Glutamatergic neuron (in vitro differentiated cells): ENCODE results near the gene FNTB. TPM values are rescaled to one million over a fixed set of nuclear protein-coding genes. Genes with fewer than 3 reads are reported as not detected.
A peak's percentile ranks its signal among the peaks of the same experiment; 100 is the strongest.

Experiments
- DNase-seq: peaks from one replicate; pipeline ENCODE4 v3.0.0; 2022
- H3K27ac Mint-ChIP-seq: one replicate; pipeline ENCODE4 v1.8.0; 2020; ENCODE audit warnings: mild to moderate bottlenecking, mixed read lengths, inconsistent platforms; ENCODE audit not compliant: unreplicated experiment
- H3K27me3 Mint-ChIP-seq: one replicate; pipeline ENCODE4 v1.8.0; 2020; ENCODE audit warnings: mild to moderate bottlenecking, moderate library complexity, mixed read lengths, inconsistent platforms; ENCODE audit not compliant: unreplicated experiment
- H3K36me3 Mint-ChIP-seq: one replicate; pipeline ENCODE4 v1.8.0; 2020; ENCODE audit warnings: mild to moderate bottlenecking, mixed read lengths, inconsistent platforms; ENCODE audit not compliant: unreplicated experiment
- H3K4me1 Mint-ChIP-seq: one replicate; pipeline ENCODE4 v1.8.0; 2020; ENCODE audit warnings: mild to moderate bottlenecking, low read depth, mixed read lengths, inconsistent platforms; ENCODE audit not compliant: unreplicated experiment
- H3K4me3 Mint-ChIP-seq: one replicate; pipeline ENCODE4 v1.8.0; 2020; ENCODE audit warnings: mild to moderate bottlenecking, mixed read lengths, inconsistent platforms; ENCODE audit not compliant: unreplicated experiment
- H3K9me3 Mint-ChIP-seq: one replicate; pipeline ENCODE4 v1.8.0; 2020; ENCODE audit warnings: mild to moderate bottlenecking, moderate library complexity, mixed read lengths, inconsistent platforms; ENCODE audit not compliant: unreplicated experiment
- total RNA-seq: library from RNA; stranded (reverse); fragmentation: NEBNext Ultra II Directional; extraction: Animal tissue kit (Norgen Biotek cat#: 25700); gene quantifications from one replicate; pipeline ENCODE4 v1.2.1, GENCODE V29; 2021; ENCODE audit not compliant: unreplicated experiment
- TF ChIP-seq, protein P1 (sequence below): fragments of 200-600 bp; sonication (generic); IDR thresholded peaks from one replicate; pipeline ENCODE4 v1.5.0; 2021; ENCODE audit not compliant: partially characterized antibody, unreplicated experiment

FNTB gene
- total RNA-seq, 1 donor from 2014 or later = 15.2 TPM

DNA sequence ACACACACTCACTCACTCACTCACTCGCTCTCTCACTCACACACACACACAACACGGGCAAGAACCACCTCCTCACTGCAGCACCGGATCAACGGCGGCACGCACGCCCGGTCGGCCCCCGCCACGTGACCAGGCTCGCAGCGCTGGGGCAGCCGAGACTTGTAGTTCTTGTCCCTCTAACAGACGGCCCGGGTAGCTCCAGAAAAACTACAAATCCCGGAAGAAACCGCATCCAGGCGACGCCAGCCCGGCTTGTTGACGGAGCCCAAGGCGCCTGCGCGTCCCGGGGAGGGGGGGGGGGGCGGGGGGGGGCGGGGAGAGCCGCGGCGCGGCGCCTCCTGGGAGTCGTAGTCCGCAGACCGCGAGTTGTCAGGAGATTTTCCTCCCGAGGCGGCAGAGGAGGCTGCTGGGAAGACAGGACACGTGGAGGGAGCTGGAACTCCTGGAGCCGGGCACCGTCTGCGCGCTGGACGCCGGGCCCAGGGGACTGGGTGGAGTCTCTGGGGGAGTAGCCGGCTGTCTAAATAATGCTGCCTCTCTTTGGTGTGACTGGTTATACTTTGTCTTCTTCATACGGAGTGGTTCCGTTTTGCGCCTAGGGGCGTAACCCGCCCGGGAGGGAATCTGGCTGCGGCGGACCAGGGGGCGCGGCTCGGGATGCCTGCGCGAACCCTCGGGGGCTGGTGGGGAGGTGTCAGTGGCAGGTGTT lies 115.9 kb downstream of the FNTB start, which contains the start of gene MAX:
TSS of gene MAX (minus strand) at position 77 of the 709 bp plus-strand sequence. CDS start 178 bp downstream, outside the sequence.
- DNase-seq = peak; percentile 97
- Mint-ChIP-seq H3K4me3 (peak within 1 kb of the TSS; percentile 97), H3K9me3 (peaks cover 8% of the 10 kb centered on the region), H3K27ac (peak within 1 kb of the TSS; percentile 95), H3K4me1 (peaks cover 8% of the 10 kb centered on the region), H3K36me3 (no peaks in the 10 kb centered on the region), H3K27me3 (peaks cover 8% of the 10 kb centered on the region)
- TF ChIP-seq, protein P1, sequence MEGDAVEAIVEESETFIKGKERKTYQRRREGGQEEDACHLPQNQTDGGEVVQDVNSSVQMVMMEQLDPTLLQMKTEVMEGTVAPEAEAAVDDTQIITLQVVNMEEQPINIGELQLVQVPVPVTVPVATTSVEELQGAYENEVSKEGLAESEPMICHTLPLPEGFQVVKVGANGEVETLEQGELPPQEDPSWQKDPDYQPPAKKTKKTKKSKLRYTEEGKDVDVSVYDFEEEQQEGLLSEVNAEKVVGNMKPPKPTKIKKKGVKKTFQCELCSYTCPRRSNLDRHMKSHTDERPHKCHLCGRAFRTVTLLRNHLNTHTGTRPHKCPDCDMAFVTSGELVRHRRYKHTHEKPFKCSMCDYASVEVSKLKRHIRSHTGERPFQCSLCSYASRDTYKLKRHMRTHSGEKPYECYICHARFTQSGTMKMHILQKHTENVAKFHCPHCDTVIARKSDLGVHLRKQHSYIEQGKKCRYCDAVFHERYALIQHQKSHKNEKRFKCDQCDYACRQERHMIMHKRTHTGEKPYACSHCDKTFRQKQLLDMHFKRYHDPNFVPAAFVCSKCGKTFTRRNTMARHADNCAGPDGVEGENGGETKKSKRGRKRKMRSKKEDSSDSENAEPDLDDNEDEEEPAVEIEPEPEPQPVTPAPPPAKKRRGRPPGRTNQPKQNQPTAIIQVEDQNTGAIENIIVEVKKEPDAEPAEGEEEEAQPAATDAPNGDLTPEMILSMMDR = no peak

DNA sequence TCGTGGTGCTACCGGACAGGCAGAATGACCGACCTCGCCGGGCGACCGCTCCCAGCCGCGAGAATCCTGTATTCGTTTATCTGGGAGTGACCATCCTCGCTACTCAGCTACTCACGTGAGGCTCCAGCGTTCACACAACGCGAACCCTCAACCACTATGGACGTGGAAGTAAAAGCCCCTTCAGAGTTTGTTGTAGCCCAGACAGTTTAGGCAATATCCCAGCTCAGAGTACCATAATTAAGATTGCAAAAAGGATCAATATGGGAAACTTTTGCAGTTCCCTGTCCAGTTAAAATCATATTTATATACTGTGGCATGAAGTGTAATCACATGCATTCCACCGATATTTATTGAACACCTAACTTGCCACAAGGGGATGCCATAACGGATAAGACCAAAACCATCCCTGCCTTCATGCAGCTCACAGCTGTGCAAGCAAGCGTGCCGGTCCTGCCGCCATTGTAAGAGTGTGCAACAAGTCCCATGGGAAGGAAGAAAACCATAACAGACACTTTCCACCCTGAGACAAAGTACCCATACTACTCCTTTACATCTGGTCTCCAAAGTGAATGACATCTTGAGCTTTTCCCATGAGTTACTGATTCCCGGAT lies 116.6 kb downstream of the FNTB start:
- Mint-ChIP-seq H3K9me3 (peaks cover 8% of the 10 kb centered on the region), H3K4me1 (peaks cover 8% of the 10 kb centered on the region), H3K27me3 (peaks cover 8% of the 10 kb centered on the region), H3K4me3 (peak overlapping the region; percentile 91), H3K27ac (peak overlapping the region; percentile 95), H3K36me3 (no peaks in the 10 kb centered on the region)
- peak; percentile 39 for DNase-seq
- TF ChIP-seq, protein P1 = no peak

- Mint-ChIP-seq H3K27ac (no peak overlapping the region), H3K27me3 (peaks cover 8% of the 10 kb centered on the region), H3K4me1 (peaks cover 8% of the 10 kb centered on the region), H3K4me3 (no peak overlapping the region), H3K36me3 (no peaks in the 10 kb centered on the region), H3K9me3 (peaks cover 8% of the 10 kb centered on the region)
- TF ChIP-seq, protein P1 = no peak
- DNase-seq = no peak
These were observed 118.1 kb downstream of the FNTB start for GRCh38 chr14:65104791-65105190.

GRCh38 chr14:65106316-65106715 lies 119.6 kb downstream of the FNTB start:
- peaks cover 11% of the 10 kb centered on the region for H3K27me3 Mint-ChIP-seq
- peaks cover 10% of the 10 kb centered on the region for H3K9me3 Mint-ChIP-seq
- TF ChIP-seq, protein P1 = no peak
- no peaks in the 10 kb centered on the region for H3K36me3 Mint-ChIP-seq
- H3K4me3 Mint-ChIP-seq = no peak overlapping the region
- peaks cover 5% of the 10 kb centered on the region for H3K4me1 Mint-ChIP-seq
- no peak for DNase-seq
- H3K27ac Mint-ChIP-seq = no peak overlapping the region

DNA sequence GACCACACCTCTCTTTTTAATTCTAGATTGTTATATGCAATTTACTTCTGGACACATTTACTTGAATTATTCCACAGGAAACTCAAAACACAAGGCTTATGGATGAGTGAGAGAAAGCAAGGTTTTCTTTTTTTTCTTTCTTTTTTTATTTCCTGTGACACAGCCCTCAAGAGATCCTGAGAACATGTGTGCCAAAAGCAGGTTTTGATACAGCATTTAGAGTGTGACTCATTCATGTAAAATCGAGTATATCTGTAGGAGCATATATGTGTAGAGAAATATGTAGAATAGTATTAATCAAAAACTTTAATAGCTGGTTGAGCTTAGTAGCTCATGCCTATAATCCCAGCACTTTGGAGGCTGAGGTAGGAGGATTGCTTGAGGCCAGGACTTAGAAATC lies 120.0 kb downstream of the FNTB start:
- Mint-ChIP-seq H3K4me3 (no peak overlapping the region), H3K9me3 (peaks cover 10% of the 10 kb centered on the region)

More for the DNA sequence above, 120.0 kb downstream of the FNTB start:
- no peak for DNase-seq
- H3K36me3 Mint-ChIP-seq = no peaks in the 10 kb centered on the region
- H3K27me3 Mint-ChIP-seq = peaks cover 11% of the 10 kb centered on the region
- TF ChIP-seq, protein P1 = no peak
- peaks cover 4% of the 10 kb centered on the region for H3K4me1 Mint-ChIP-seq
- H3K27ac Mint-ChIP-seq = no peak overlapping the region
